ENCODE data around the gene IGLON5. TPM values are rescaled to one million over a fixed set of nuclear protein-coding genes. Genes with fewer than 3 reads are reported as not detected.

The IGLON5 gene
- polyA plus RNA-seq, 3 donors: 0.05 TPM; not detected in 2

DNA sequence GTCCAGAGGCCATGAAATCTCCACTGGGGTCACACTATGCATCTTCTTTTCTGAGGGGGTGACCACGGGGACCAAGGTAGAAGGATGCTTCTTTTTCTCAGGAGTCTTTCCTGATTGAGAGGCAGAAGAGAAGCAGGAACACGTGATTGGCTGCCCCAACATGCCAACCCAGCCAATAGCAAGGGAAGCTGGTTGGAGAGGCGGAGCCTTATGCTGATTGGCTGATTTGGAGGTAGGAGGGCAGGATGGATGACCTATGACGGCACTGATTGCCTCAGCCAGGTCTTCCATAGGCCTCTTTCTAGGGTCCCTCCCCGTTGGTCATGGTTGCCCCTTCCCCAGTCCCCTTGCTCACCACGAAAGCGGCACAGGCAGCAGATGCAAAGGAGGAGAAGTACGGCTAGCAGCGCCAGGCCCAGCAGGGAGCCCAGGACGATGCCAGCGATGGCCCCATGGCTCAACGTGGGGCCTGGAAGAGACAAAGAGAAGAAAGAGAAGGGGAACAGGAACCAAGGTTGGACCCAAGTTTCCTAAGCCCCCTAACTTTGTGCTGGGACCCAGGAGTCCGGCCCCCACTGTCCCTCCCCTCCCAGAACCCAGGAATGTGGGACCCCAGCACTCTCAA, 22.5 kb downstream of the IGLON5 start:
- no peak overlapping the region for H3K27ac Mint-ChIP-seq
- Histone ChIP-seq H4K20me1 (ENCODE audit: insufficient read depth, low read length) (no peaks in the 10 kb centered on the region), H3K27ac (ENCODE audit: low read depth in 1 of 2, low read length in 2 of 2) (no peak overlapping the region), H3K79me2 (ENCODE audit: insufficient read depth, low read length) (no peaks in the 10 kb centered on the region), H3K9ac (ENCODE audit: insufficient read depth, low read length, poor library complexity, severe bottlenecking) (no peak overlapping the region), H3K36me3 (replicated peaks in 1 of 2; ENCODE audit: control insufficient read depth in 1 of 2, insufficient read depth in 2 of 2, low read length in 2 of 2) (no peaks in the 10 kb centered on the region), H3K27me3 (ENCODE audit: control insufficient read depth in 2 of 2, insufficient read depth in 2 of 2, low read length in 2 of 2) (no peaks in the 10 kb centered on the region), H2AFZ (ENCODE audit: insufficient read depth, low read depth, low read length, poor library complexity, severe bottlenecking) (no peak overlapping the region), H3K4me1 (ENCODE audit: control insufficient read depth in 1 of 2, insufficient read depth in 2 of 2, low read length in 2 of 2) (peaks cover 6% of the 10 kb centered on the region in 2 donors), H3K9me3 (replicated peaks in 1 of 2; ENCODE audit: control insufficient read depth in 1 of 2, insufficient read depth in 1 of 2, low read length in 2 of 2) (peaks cover 0 to 4% of the 10 kb centered on the region in 2 donors), H3K4me2 (replicated peaks; ENCODE audit: extremely low read depth, low read length, poor library complexity, severe bottlenecking) (no peak overlapping the region), H3K4me3 (replicated peaks in 1 of 3; ENCODE audit: low read depth in 2 of 3, low read length in 3 of 3) (no peak overlapping the region)
- H3K36me3 Mint-ChIP-seq: no peaks in the 10 kb centered on the region
- 97% methylated on average over 8 of the region's 13 CpGs for WGBS (ENCODE audit: insufficient coverage)
- peaks cover 5% of the 10 kb centered on the region for H3K4me1 Mint-ChIP-seq
- TF ChIP-seq, protein P1, sequence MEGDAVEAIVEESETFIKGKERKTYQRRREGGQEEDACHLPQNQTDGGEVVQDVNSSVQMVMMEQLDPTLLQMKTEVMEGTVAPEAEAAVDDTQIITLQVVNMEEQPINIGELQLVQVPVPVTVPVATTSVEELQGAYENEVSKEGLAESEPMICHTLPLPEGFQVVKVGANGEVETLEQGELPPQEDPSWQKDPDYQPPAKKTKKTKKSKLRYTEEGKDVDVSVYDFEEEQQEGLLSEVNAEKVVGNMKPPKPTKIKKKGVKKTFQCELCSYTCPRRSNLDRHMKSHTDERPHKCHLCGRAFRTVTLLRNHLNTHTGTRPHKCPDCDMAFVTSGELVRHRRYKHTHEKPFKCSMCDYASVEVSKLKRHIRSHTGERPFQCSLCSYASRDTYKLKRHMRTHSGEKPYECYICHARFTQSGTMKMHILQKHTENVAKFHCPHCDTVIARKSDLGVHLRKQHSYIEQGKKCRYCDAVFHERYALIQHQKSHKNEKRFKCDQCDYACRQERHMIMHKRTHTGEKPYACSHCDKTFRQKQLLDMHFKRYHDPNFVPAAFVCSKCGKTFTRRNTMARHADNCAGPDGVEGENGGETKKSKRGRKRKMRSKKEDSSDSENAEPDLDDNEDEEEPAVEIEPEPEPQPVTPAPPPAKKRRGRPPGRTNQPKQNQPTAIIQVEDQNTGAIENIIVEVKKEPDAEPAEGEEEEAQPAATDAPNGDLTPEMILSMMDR (IDR thresholded peaks at IDR 0.05): no peak
- DNase-seq: no peak
- intact Hi-C loops (cut with micrococcal nuclease): no loop called here
- H3K27me3 Mint-ChIP-seq (ENCODE audit: low read depth in 3 of 3): peaks cover 3 to 4% (median 4%) of the 10 kb centered on the region in 3 donors
- no peak overlapping the region for H3K4me3 Mint-ChIP-seq
- peaks cover 0 to 10% (median 5%) of the 10 kb centered on the region in 7 donors for H3K9me3 Mint-ChIP-seq

DNA sequence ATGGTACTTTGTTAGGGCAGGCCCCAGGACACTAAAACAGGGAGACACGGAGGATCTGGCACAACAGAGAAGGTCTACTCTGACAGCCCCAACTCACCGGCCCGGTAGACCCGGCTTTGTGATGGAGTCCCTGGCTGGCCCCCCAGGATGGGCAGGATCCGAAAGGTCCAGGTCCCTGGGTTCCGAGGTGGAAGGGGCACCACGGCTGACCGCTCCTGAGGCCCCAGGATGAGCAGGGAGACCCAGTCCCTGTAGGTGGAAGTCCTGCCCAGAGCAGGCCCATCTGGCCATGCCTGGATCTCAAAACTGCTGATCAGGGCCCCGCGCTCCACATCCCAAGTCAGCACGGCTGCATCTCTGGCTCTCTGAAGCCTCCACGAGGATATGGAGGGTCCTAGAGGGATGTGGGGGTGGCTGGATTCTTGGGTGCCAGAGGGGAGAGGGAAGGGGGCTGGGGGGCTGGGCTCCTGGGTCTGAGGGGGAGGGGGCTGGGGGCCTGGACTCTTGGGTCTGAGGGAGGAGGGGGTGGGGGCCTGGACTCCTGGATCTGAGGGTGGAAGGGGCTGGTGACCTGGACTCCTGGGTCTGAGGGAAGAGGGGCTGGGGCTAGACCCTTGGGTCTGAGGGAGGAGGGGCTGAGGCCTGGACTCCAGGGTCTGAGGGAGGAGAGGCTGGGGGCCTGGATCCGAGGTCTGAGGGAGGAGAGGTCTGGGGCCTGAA, 25.9 kb downstream of the IGLON5 start:
- Mint-ChIP-seq H3K9me3 (peaks cover 0 to 4% (median 2%) of the 10 kb centered on the region in 7 donors), H3K27me3 (ENCODE audit: low read depth in 3 of 3) (peaks cover 20% of the 10 kb centered on the region in 3 donors), H3K4me1 (peaks cover 18% of the 10 kb centered on the region), H3K27ac (no peak overlapping the region), H3K4me3 (no peak overlapping the region), H3K36me3 (peaks cover 0 to 2% of the 10 kb centered on the region in 2 donors)
- no peak for DNase-seq
- intact Hi-C loops (cut with micrococcal nuclease): loop anchor here (5.0 kb wide), 2 partner anchors 100 to 320 kb away; no protein-coding TSS in a partner anchor
- whole genome bisulfite sequencing (ENCODE audit: insufficient coverage): 97% methylated on average over 12 of the region's 13 CpGs
- Histone ChIP-seq H3K27me3 (ENCODE audit: control insufficient read depth in 2 of 2, insufficient read depth in 2 of 2, low read length in 2 of 2) (peaks cover 0 to 9% of the 10 kb centered on the region in 2 donors), H2AFZ (ENCODE audit: insufficient read depth, low read depth, low read length, poor library complexity, severe bottlenecking) (no peak overlapping the region), H3K79me2 (ENCODE audit: insufficient read depth, low read length) (no peaks in the 10 kb centered on the region), H3K27ac (ENCODE audit: low read depth in 1 of 2, low read length in 2 of 2) (no peak overlapping the region), H4K20me1 (ENCODE audit: insufficient read depth, low read length) (no peaks in the 10 kb centered on the region), H3K4me1 (ENCODE audit: control insufficient read depth in 1 of 2, insufficient read depth in 2 of 2, low read length in 2 of 2) (peaks cover 19 to 23% of the 10 kb centered on the region in 2 donors), H3K9ac (ENCODE audit: insufficient read depth, low read length, poor library complexity, severe bottlenecking) (no peak overlapping the region), H3K36me3 (replicated peaks in 1 of 2; ENCODE audit: control insufficient read depth in 1 of 2, insufficient read depth in 2 of 2, low read length in 2 of 2) (no peaks in the 10 kb centered on the region), H3K4me3 (replicated peaks in 1 of 3; ENCODE audit: low read depth in 2 of 3, low read length in 3 of 3) (no peak overlapping the region), H3K9me3 (replicated peaks in 1 of 2; ENCODE audit: control insufficient read depth in 1 of 2, insufficient read depth in 1 of 2, low read length in 2 of 2) (no peaks in the 10 kb centered on the region), H3K4me2 (replicated peaks; ENCODE audit: extremely low read depth, low read length, poor library complexity, severe bottlenecking) (no peak overlapping the region)
- TF ChIP-seq, protein P1 (IDR thresholded peaks at IDR 0.05): no peak
